ENCODE data around the gene CSF2RB. TPM values are rescaled to one million over a fixed set of nuclear protein-coding genes. Genes with fewer than 3 reads are reported as not detected.

The CSF2RB gene
- total RNA-seq, 1 donor from 2014 or later, result 4.2 TPM

- TF ChIP-seq POLR2A (IDR thresholded peaks at IDR 0.05), result no peak
- no peak for TF ChIP-seq POLR2AphosphoS5 (IDR thresholded peaks at IDR 0.05; ENCODE audit: insufficient read depth in 1 of 2, low read depth in 1 of 2)
- TF ChIP-seq CTCF (IDR thresholded peaks at IDR 0.05), result no peak
- H3K27ac ChIP-seq, result no peak overlapping the region
- intact Hi-C loops (cut with DNase I), result no loop called here
- no peak for DNase-seq (ENCODE audit: extremely low spot score in 2 of 2)
- no peaks in the 10 kb centered on the region for H3K27me3 ChIP-seq
- H3K4me1 ChIP-seq, result no peaks in the 10 kb centered on the region
- H3K4me3 ChIP-seq, result no peak overlapping the region
- H3K36me3 ChIP-seq, result no peaks in the 10 kb centered on the region
- H3K9me3 ChIP-seq, result no peaks in the 10 kb centered on the region
Observed at GRCh38 chr22:36901411-36902142, 11.9 kb upstream of the CSF2RB start.

- intact Hi-C loops (cut with DNase I), result no loop called here
- Histone ChIP-seq H3K4me1 (no peaks in the 10 kb centered on the region), H3K27me3 (no peaks in the 10 kb centered on the region), H3K36me3 (no peaks in the 10 kb centered on the region), H3K4me3 (no peak overlapping the region), H3K9me3 (no peaks in the 10 kb centered on the region), H3K27ac (no peak overlapping the region)
- TF ChIP-seq CTCF (IDR thresholded peaks at IDR 0.05) (no peak), POLR2AphosphoS5 (IDR thresholded peaks at IDR 0.05; ENCODE audit: insufficient read depth in 1 of 2, low read depth in 1 of 2) (no peak), POLR2A (IDR thresholded peaks at IDR 0.05) (no peak)
- DNase-seq (ENCODE audit: extremely low spot score in 2 of 2), result no peak
Observed at GRCh38 chr22:36902143-36902926, 11.1 kb upstream of the CSF2RB start.

GRCh38 chr22:36904260-36904880, 9.1 kb upstream of the CSF2RB start:
- Histone ChIP-seq H3K27me3 (no peaks in the 10 kb centered on the region), H3K36me3 (no peaks in the 10 kb centered on the region), H3K4me1 (no peaks in the 10 kb centered on the region), H3K4me3 (no peak overlapping the region), H3K27ac (no peak overlapping the region), H3K9me3 (no peaks in the 10 kb centered on the region)
- DNase-seq (ENCODE audit: extremely low spot score in 2 of 2), result no peak
- TF ChIP-seq POLR2AphosphoS5 (IDR thresholded peaks at IDR 0.05; ENCODE audit: insufficient read depth in 1 of 2, low read depth in 1 of 2) (no peak), POLR2A (IDR thresholded peaks at IDR 0.05) (no peak), CTCF (IDR thresholded peaks at IDR 0.05) (no peak)
- intact Hi-C loops (cut with DNase I), result no loop called here

GRCh38 chr22:36907253-36908195, 5.9 kb upstream of the CSF2RB start:
- Histone ChIP-seq H3K9me3 (no peaks in the 10 kb centered on the region), H3K4me3 (no peak overlapping the region), H3K36me3 (no peaks in the 10 kb centered on the region), H3K27me3 (no peaks in the 10 kb centered on the region), H3K4me1 (no peaks in the 10 kb centered on the region), H3K27ac (no peak overlapping the region)
- TF ChIP-seq POLR2A (IDR thresholded peaks at IDR 0.05), result no peak
- no peak for TF ChIP-seq POLR2AphosphoS5 (IDR thresholded peaks at IDR 0.05; ENCODE audit: insufficient read depth in 1 of 2, low read depth in 1 of 2)
- no peak for TF ChIP-seq CTCF (IDR thresholded peaks at IDR 0.05)
- DNase-seq (ENCODE audit: extremely low spot score in 2 of 2), result no peak
- intact Hi-C loops (cut with DNase I), result no loop called here
